IMR-90 (cell line): Measurements from ENCODE around the gene AURKA.
"Not testable (repeated sequence)": the region's sequence is repeated elsewhere in the genome, so short reads cannot be mapped to it uniquely, and the experiment has no call there.

ENCODE experiments used
- BHLHE40 ChIP-seq: fragments of 150-350 bp; IDR thresholded peaks from 2 replicates; pipeline ENCODE4 v1.6.1; 2016; ENCODE audit warnings: mild to moderate bottlenecking, low read depth, low read length
- CEBPB ChIP-seq: IDR thresholded peaks from 2 replicates; pipeline ENCODE4 v1.6.1; 2012; ENCODE audit warnings: low read depth, low read length, improper control_type of control experiment
- FOS ChIP-seq: fragments of 150-350 bp; IDR thresholded peaks from 2 replicates; pipeline ENCODE4 v1.6.1; 2016; ENCODE audit warnings: low read depth, low read length
- MAFK ChIP-seq: IDR thresholded peaks from 2 replicates; pipeline ENCODE4 v1.6.1; 2012; ENCODE audit warnings: low read depth, low read length, improper control_type of control experiment
- MAZ ChIP-seq: IDR thresholded peaks from 2 replicates; pipeline ENCODE4 v1.6.1; 2012; ENCODE audit warnings: low read depth, mild to moderate bottlenecking, low read length, improper control_type of control experiment, moderate library complexity, borderline replicate concordance
- NFE2L2 ChIP-seq: fragments of 150-350 bp; IDR thresholded peaks from 2 replicates; pipeline ENCODE4 v1.6.1; 2016; ENCODE audit warnings: low read depth, mild to moderate bottlenecking, low read length
- POLR2A ChIP-seq: IDR thresholded peaks from 2 replicates; pipeline ENCODE4 v1.6.1; 2012; ENCODE audit warnings: mild to moderate bottlenecking, low read depth, low read length
- RAD21 ChIP-seq: IDR thresholded peaks from 2 replicates; pipeline ENCODE4 v1.6.1; 2012; ENCODE audit warnings: low read length, improper control_type of control experiment
- RCOR1 ChIP-seq: IDR thresholded peaks from 2 replicates; pipeline ENCODE4 v1.6.1; 2012; ENCODE audit warnings: mild to moderate bottlenecking, low read length, improper control_type of control experiment; ENCODE audit not compliant: insufficient replicate concordance
- RFX5 ChIP-seq: IDR thresholded peaks from 2 replicates; pipeline ENCODE4 v1.8.0; 2012; ENCODE audit warnings: low read depth, mild to moderate bottlenecking, low read length, moderate library complexity
- SMC3 ChIP-seq: fragments of 150-350 bp; IDR thresholded peaks from 2 replicates; pipeline ENCODE4 v1.6.1; 2016; ENCODE audit warnings: low read depth, mild to moderate bottlenecking, antibody characterized with exemption, low read length, moderate library complexity
- TF ChIP-seq, protein P1 (sequence below): conservative IDR thresholded peaks from 2 replicates; pipeline ENCODE4 v1.5.1; 2012; ENCODE audit warnings: mild to moderate bottlenecking, low read depth, low read length, improper control_type of control experiment
- TF ChIP-seq, protein P2 (sequence below): fragments of 150-350 bp; IDR thresholded peaks from 2 replicates; pipeline ENCODE4 v1.6.1; 2016; ENCODE audit warnings: low read depth, mild to moderate bottlenecking, low read length, moderate library complexity, borderline replicate concordance
- TF ChIP-seq, protein P3 (sequence below): fragments of 150-350 bp; IDR thresholded peaks from 2 replicates; pipeline ENCODE4 v1.6.1; 2017; ENCODE audit warnings: mild to moderate bottlenecking, antibody characterized with exemption, low read length, low read depth

DNA sequence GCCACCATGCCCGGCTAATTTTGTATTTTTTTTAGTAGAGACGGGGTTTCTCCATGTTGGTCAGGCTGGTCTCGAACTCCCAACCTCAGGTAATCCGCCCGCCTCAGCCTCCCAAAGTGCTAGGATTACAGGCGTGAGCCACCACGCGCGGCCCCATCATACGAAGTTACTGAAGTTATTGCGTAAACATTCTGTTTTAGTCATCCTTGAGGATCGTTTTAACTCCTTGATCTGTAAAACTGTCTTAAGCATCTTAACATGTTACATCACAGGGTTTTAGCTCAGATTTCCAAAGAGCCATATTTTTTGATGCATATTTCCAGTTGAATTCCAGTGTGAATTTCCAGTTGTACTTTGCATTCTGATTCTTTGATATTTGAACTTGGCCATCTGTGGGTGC is 13.3 kb upstream of the AURKA start:
- TF ChIP-seq BHLHE40, MAZ, POLR2A, NFE2L2, RCOR1, SMC3, RAD21, MAFK, RFX5, FOS: not testable (repeated sequence)
- TF ChIP-seq, protein P1, sequence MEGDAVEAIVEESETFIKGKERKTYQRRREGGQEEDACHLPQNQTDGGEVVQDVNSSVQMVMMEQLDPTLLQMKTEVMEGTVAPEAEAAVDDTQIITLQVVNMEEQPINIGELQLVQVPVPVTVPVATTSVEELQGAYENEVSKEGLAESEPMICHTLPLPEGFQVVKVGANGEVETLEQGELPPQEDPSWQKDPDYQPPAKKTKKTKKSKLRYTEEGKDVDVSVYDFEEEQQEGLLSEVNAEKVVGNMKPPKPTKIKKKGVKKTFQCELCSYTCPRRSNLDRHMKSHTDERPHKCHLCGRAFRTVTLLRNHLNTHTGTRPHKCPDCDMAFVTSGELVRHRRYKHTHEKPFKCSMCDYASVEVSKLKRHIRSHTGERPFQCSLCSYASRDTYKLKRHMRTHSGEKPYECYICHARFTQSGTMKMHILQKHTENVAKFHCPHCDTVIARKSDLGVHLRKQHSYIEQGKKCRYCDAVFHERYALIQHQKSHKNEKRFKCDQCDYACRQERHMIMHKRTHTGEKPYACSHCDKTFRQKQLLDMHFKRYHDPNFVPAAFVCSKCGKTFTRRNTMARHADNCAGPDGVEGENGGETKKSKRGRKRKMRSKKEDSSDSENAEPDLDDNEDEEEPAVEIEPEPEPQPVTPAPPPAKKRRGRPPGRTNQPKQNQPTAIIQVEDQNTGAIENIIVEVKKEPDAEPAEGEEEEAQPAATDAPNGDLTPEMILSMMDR, result not testable (repeated sequence)
- peak; percentile 79 for TF ChIP-seq CEBPB
- TF ChIP-seq, protein P2, sequence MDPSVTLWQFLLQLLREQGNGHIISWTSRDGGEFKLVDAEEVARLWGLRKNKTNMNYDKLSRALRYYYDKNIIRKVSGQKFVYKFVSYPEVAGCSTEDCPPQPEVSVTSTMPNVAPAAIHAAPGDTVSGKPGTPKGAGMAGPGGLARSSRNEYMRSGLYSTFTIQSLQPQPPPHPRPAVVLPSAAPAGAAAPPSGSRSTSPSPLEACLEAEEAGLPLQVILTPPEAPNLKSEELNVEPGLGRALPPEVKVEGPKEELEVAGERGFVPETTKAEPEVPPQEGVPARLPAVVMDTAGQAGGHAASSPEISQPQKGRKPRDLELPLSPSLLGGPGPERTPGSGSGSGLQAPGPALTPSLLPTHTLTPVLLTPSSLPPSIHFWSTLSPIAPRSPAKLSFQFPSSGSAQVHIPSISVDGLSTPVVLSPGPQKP, result not testable (repeated sequence)
- TF ChIP-seq, protein P3, sequence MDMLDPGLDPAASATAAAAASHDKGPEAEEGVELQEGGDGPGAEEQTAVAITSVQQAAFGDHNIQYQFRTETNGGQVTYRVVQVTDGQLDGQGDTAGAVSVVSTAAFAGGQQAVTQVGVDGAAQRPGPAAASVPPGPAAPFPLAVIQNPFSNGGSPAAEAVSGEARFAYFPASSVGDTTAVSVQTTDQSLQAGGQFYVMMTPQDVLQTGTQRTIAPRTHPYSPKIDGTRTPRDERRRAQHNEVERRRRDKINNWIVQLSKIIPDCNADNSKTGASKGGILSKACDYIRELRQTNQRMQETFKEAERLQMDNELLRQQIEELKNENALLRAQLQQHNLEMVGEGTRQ, result not testable (repeated sequence)
